Measurements from ENCODE around the gene AJM1.
"Not testable (repeated sequence)": the region's sequence is repeated elsewhere in the genome, so short reads cannot be mapped to it uniquely, and the experiment has no call there.

AJM1 gene

DNA sequence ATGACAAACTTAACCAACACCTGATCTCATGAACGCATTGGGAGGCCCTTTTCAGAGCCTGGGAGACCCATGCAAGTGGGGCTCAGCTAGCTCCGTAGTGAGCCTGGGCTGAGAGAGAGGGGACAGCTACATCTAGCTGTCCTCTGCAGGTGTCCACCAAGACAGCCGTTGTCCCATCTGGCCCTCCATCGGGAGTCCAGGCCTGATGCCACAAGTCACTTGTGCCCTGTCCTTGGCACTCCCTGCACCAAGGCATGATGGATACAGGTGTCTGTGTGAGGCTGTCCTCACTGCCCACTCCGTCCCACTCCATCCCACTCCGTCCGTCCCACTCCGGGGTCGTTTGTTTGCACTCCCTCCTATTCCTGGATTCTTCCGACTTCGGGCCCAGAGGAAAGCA lies 26.4 kb downstream of the AJM1 start:
- DNase-seq (ENCODE audit: low read depth) = no peak
- H3K4me3 ChIP-seq (ENCODE audit: low read depth, low read length) = no peak overlapping the region
- no peak for TF ChIP-seq CTCF (IDR thresholded peaks at IDR 0.05; ENCODE audit: low read depth, low read length, missing control alignments)

- not testable (repeated sequence) for DNase-seq (ENCODE audit: low read depth); H3K4me3 ChIP-seq (ENCODE audit: low read depth, low read length)
Observed at GRCh38 chr9:136869611-136870010, 27.3 kb downstream of the AJM1 start.

DNA sequence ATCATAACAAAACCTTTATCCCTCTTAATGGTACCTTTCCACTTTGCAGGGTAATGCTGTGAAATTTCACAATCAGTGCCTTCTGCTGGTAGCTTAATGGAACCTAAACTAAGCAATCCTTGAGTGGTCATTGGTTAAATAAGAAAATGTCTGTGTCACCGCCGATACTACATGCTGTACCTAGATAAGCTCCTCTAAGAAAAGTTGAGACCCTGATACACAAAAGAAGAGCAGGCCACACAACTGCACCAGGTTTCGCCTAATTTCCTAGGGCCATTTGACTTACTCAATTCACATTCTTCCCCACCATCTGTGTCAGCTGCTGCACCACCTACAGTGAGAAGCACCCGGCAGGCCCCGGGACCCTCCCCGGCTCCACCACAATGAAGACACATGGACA lies 32.9 kb downstream of the AJM1 start:
- no peak for DNase-seq (ENCODE audit: low read depth)
- no peak for TF ChIP-seq CTCF (IDR thresholded peaks at IDR 0.05; ENCODE audit: low read depth, low read length, missing control alignments)
- H3K4me3 ChIP-seq (ENCODE audit: low read depth, low read length) = no peak overlapping the region

GRCh38 chr9:136876476-136876875 lies 34.2 kb downstream of the AJM1 start:
- no peak overlapping the region for H3K4me3 ChIP-seq (ENCODE audit: low read depth, low read length)
- no peak for DNase-seq (ENCODE audit: low read depth)
- no peak for TF ChIP-seq CTCF (IDR thresholded peaks at IDR 0.05; ENCODE audit: low read depth, low read length, missing control alignments)

DNA sequence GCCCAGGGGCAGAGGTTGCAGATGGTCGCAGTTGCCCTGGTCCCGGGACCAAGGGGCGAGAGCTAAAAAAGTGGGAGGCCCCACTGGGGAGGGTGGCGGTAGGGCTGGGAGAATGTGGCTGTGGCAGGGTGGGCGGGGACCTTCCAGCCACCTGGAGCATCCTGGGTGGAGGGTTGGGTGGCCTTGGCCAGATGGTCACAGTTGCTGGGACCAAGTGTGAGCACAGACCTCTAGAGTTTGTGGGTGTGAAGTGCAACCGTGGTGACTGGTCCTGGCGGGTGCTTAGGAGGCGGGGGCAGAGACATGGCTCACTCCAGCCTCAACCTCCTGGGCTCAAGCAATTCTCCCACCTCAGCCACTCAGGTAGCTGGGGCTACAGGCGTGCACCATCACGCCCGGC lies 38.4 kb downstream of the AJM1 start:
- DNase-seq (ENCODE audit: low read depth) = no peak
- H3K4me3 ChIP-seq (ENCODE audit: low read depth, low read length) = no peak overlapping the region
- TF ChIP-seq CTCF (IDR thresholded peaks at IDR 0.05; ENCODE audit: low read depth, low read length, missing control alignments) = peak; percentile 21

- no peak for TF ChIP-seq CTCF (IDR thresholded peaks at IDR 0.05; ENCODE audit: low read depth, low read length, missing control alignments)
- DNase-seq (ENCODE audit: low read depth) = no peak
- peak overlapping the region; percentile 56 for H3K4me3 ChIP-seq (ENCODE audit: low read depth, low read length)
Observed at GRCh38 chr9:136881691-136882108, 39.4 kb downstream of the AJM1 start.

DNA sequence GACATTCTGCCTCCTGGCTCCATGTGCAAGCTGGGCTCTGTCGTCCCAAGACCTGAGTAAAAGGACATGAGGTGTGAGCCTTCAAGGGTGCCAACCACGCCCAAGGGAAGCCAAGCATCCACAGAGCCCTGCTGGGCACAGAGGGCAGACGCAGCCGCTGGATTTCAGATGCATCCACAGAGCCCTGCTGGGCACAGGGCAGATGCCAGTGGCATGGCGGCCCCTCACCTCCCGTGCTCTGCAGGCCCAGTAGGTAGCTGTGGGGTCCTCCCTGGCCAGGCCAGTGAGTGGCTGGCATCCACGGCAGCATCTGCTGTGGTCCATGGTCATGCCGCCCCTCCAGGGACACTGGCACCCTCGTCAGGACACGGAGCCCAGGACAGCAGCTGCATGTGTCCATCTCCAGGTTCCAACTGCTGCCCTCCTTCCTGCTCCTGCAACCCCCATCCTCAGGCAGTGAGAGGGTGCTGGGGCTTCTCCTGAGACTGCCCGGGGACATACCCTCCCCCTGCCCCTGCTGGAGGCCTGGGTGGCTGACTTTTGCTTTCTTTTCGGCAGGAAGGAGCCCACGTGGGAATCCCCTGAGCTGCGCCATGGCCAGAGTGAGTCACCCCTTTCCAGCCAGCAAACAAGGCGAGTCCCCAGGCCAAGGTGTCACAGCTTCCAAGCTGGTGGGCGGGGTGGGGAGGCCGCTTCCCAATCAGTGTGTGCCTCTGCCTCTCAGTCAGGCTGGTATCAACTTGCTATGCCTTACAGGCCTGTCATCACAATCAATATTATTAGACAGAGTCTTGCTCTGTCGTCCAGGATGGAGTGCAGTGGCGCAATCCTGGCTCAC lies 40.0 kb downstream of the AJM1 start:
- TF ChIP-seq CTCF (IDR thresholded peaks at IDR 0.05; ENCODE audit: low read depth, low read length, missing control alignments) = peak; percentile 11
- DNase-seq (ENCODE audit: low read depth) = peak; percentile 62
- H3K4me3 ChIP-seq (ENCODE audit: low read depth, low read length) = peak overlapping the region; percentile 56

GRCh38 chr9:136882947-136883283 lies 40.6 kb downstream of the AJM1 start:
- DNase-seq (ENCODE audit: low read depth) = not testable (repeated sequence)

GRCh38 chr9:136883670-136884069 lies 41.4 kb downstream of the AJM1 start:
- H3K4me3 ChIP-seq (ENCODE audit: low read depth, low read length); DNase-seq (ENCODE audit: low read depth): not testable (repeated sequence)

More at GRCh38 chr9:136882947-136883283, 40.6 kb downstream of the AJM1 start:
- not testable (repeated sequence) for H3K4me3 ChIP-seq (ENCODE audit: low read depth, low read length)

Measured in GM12864 (cell line).